Adrenal gland (tissue), 12 donors: ENCODE data around the gene PHGDH. TPM values are rescaled to one million over a fixed set of nuclear protein-coding genes. Genes with fewer than 3 reads are reported as not detected.

Experiments
- DNase-seq, 7 donors: peaks; one replicate each; pipeline ENCODE4 v3.0.0-alpha.2; 2019 to 2020
- H3K27ac ChIP-seq, 5 donors: fragments of 200-600 bp; sonication (generic) in 4 of 5; 1 replicate in 3 of 5; 2 replicates in 2 of 5; pipeline versions ENCODE4 v1.5.1 to v1.8.0; 2016 to 2020; ENCODE audit warnings: mild to moderate bottlenecking in 1 of 5
- H3K27me3 ChIP-seq: fragments of 200-600 bp; 2 replicates; pipeline ENCODE4 v1.8.0; 2021
- H3K36me3 ChIP-seq, 2 donors: fragments of 200-600 bp; replicated peaks in 1 of 2; 1 replicate in 1 of 2; 2 replicates in 1 of 2; pipeline versions ENCODE4 v1.5.1 to v1.8.0; 2018 to 2022
- H3K4me1 ChIP-seq, 2 donors: fragments of 200-600 bp; replicated peaks in 1 of 2; 1 replicate in 1 of 2; 2 replicates in 1 of 2; pipeline versions ENCODE4 v1.5.1 to v1.8.0; 2018 to 2021
- H3K4me3 ChIP-seq, 4 donors: fragments of 200-600 bp; sonication (generic) in 3 of 4; one replicate each; pipeline ENCODE4 v1.5.1; 2016 to 2018
- H3K9me3 ChIP-seq, 3 donors: fragments of 200-600 bp; sonication (generic) in 1 of 3; replicated peaks in 1 of 3; 1 replicate in 2 of 3; 2 replicates in 1 of 3; pipeline versions ENCODE4 v1.5.1 to v1.8.0; 2016 to 2021
- CTCF ChIP-seq, 6 experiments: fragments of 450-650 bp in 4 of 6; fragments of 200-600 bp in 2 of 6; sonication (generic) in 1 of 6; IDR thresholded peaks; 1 replicate in 5 of 6; 2 replicates in 1 of 6; pipeline versions ENCODE4 v1.5.1 to v1.8.0; 2016 to 2021; ENCODE audit warnings: antibody characterized with exemption in 6 of 6, mild to moderate bottlenecking in 2 of 6, moderate library complexity in 1 of 6
- POLR2A ChIP-seq, 2 donors: fragments of 450-650 bp; IDR thresholded peaks; one replicate each; pipeline ENCODE4 v1.6.1; 2017; ENCODE audit warnings: antibody characterized with exemption in 2 of 2, mild to moderate bottlenecking in 2 of 2, moderate library complexity in 1 of 2
- WGBS, 4 donors: extraction: QIAGEN DNeasy Blood & Tissue Kit in 2 of 4; methylation state at CpG; one replicate each; pipeline versions ENCODE4 v1.1.5 to v1.1.7; 2013 to 2017; 5-methylcytosine and 5-hydroxymethylcytosine counted together
- intact Hi-C, 2 donors: fragments of 100-400 bp; cut with DNase I; formaldehyde crosslinking; loops; one replicate each; pipeline versions ENCODE4 v1.14.1 to v1.15.0; 2022 to 2023
- polyA plus RNA-seq, 3 donors: library from polyadenylated mRNA; stranded (reverse); fragments of 200-250 nt in 2 of 3; fragments of 350-450 nt in 1 of 3; fragmentation: Illumina TruSeq in 1 of 3; extraction: RNeasy Lipid Tissue Mini Kit (QIAGEN cat#74804) in 1 of 3; gene quantifications; one replicate each; pipeline ENCODE4 v1.2.3, GENCODE V29; 2013 to 2014
- total RNA-seq, 9 donors: library from RNA; depleted of rRNA in 4 of 9; stranded (reverse); fragments of >200 nt in 4 of 9; fragments of 120-200 nt in 1 of 9; fragmentation: NEBNext Ultra II Directional in 1 of 9; extraction: Animal tissue kit (Norgen Biotek cat#: 25700) in 1 of 9; gene quantifications; one replicate each; pipeline versions ENCODE4 v1.1.0 to v1.2.4, GENCODE V29; 2013 to 2023
- donor health status: healthy with polysubstance abuse.
- donor health status: Bipolar disorder and iron deficiency.
- donor health status: DM: yes; HTN: yes; CAD: no.
- donor health status: DM: no; HTN: no; CAD: no.
- donor health status: DM: no; HTN: no; CAD: no.
- donor health status: DM: yes; HTN: yes; CAD: no.

PHGDH gene
- total and polyA plus RNA-seq, 12 donors = 1.8 to 27.7 (median 3.6) TPM

- intact Hi-C loops = no loop called here
- WGBS, 4 donors = 79 to 91% (median 87%) methylated on average over 5 of the region's 5 CpGs
- no peaks in the 10 kb centered on the region for H3K36me3 ChIP-seq
- TF ChIP-seq CTCF (IDR thresholded peaks at IDR 0.05) = no peak
- TF ChIP-seq POLR2A (IDR thresholded peaks at IDR 0.05) = no peak
- H3K9me3 ChIP-seq = no peaks in the 10 kb centered on the region
- no peak for DNase-seq
- no peak overlapping the region for H3K27ac ChIP-seq
- no peak overlapping the region for H3K4me3 ChIP-seq
- H3K27me3 ChIP-seq = no peaks in the 10 kb centered on the region
- no peaks in the 10 kb centered on the region for H3K4me1 ChIP-seq
These were observed 10.2 kb downstream of the PHGDH start for GRCh38 chr1:119721896-119722295.

- H3K4me3 ChIP-seq = no peak overlapping the region
- WGBS, 4 donors = 83 to 94% (median 88%) methylated on average over 8 of the region's 8 CpGs
- intact Hi-C loops = no loop called here
- H3K9me3 ChIP-seq = no peaks in the 10 kb centered on the region
- no peak overlapping the region for H3K27ac ChIP-seq
- no peak for DNase-seq
- TF ChIP-seq POLR2A (IDR thresholded peaks at IDR 0.05) (no peak), CTCF (IDR thresholded peaks at IDR 0.05) (no peak)
- H3K4me1 ChIP-seq = no peaks in the 10 kb centered on the region
- H3K27me3 ChIP-seq = no peaks in the 10 kb centered on the region
- H3K36me3 ChIP-seq = no peaks in the 10 kb centered on the region
These were observed 13.0 kb downstream of the PHGDH start for GRCh38 chr1:119724611-119725218.

GRCh38 chr1:119725626-119726025, 13.9 kb downstream of the PHGDH start:
- no peaks in the 10 kb centered on the region for H3K27me3 ChIP-seq
- intact Hi-C loops = no loop called here
- no peak for DNase-seq
- no peaks in the 10 kb centered on the region for H3K36me3 ChIP-seq
- no peaks in the 10 kb centered on the region for H3K9me3 ChIP-seq
- no peak overlapping the region for H3K4me3 ChIP-seq
- H3K4me1 ChIP-seq = no peaks in the 10 kb centered on the region
- no peak overlapping the region for H3K27ac ChIP-seq
- TF ChIP-seq CTCF (IDR thresholded peaks at IDR 0.05) (no peak), POLR2A (IDR thresholded peaks at IDR 0.05) (no peak)
- 93 to 100% (median 98%) methylated on average over 4 to 5 of the region's 5 CpGs for whole genome bisulfite sequencing, 4 donors

GRCh38 chr1:119727991-119728390, 16.3 kb downstream of the PHGDH start:
- Histone ChIP-seq H3K27ac (no peak overlapping the region), H3K4me1 (no peaks in the 10 kb centered on the region), H3K4me3 (no peak overlapping the region), H3K36me3 (no peaks in the 10 kb centered on the region), H3K27me3 (no peaks in the 10 kb centered on the region), H3K9me3 (no peaks in the 10 kb centered on the region)
- 56 to 80% (median 70%) methylated on average over 1 of the region's 1 CpG for WGBS, 4 donors
- no peak for TF ChIP-seq POLR2A (IDR thresholded peaks at IDR 0.05)
- TF ChIP-seq CTCF (IDR thresholded peaks at IDR 0.05) = no peak
- no peak for DNase-seq
- intact Hi-C loops = no loop called here
